ENCODE data around the gene CASQ1.

The CASQ1 gene

DNA sequence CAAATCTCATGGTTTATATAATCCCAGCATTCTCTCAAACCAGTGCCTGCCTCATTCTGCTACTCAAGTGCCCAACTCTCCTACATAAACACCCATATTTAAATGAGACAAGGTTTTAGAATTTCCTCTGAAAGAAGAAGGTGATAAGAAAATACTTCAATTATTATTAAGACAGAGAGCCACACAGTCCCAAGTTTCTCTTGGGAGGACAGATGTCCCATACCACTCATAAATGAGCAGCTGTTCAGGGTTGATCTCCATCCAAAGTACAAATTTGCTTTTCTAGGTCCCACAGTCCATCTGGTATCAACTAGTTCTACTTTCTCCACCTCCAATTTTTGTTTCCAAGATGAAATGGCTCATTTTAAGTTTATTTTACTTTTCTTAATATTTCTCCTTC lies 60.6 kb downstream of the CASQ1 start:
- TF ChIP-seq FOXP2 (optimal IDR thresholded peaks at IDR 0.05; ENCODE audit: control extremely low read depth, extremely low read length, insufficient read depth) (no peak), EZH2 (IDR thresholded peaks at IDR 0.05) (no peak), POLR2AphosphoS5 (IDR thresholded peaks at IDR 0.05; ENCODE audit: borderline replicate concordance, low read depth, low read length) (no peak)
- no peaks in the 10 kb centered on the region for H3K36me3 ChIP-seq (ENCODE audit: insufficient read depth, low read length)

More for the DNA sequence above, 60.6 kb downstream of the CASQ1 start:
- no peak for DNase-seq (ENCODE audit: low read depth, low spot score)
- no peak overlapping the region for H3K4me3 ChIP-seq
- H3K9ac ChIP-seq (ENCODE audit: insufficient read length), result no peak overlapping the region
- H3K9me3 ChIP-seq (ENCODE audit: low read depth, low read length), result no peaks in the 10 kb centered on the region
- no peak overlapping the region for H3K27ac ChIP-seq
